ENCODE results near the gene AGFG2. TPM values are rescaled to one million over a fixed set of nuclear protein-coding genes. Genes with fewer than 3 reads are reported as not detected.

The AGFG2 gene
- total RNA-seq, 1 donor from 2014 or later = 6.2 TPM

DNA sequence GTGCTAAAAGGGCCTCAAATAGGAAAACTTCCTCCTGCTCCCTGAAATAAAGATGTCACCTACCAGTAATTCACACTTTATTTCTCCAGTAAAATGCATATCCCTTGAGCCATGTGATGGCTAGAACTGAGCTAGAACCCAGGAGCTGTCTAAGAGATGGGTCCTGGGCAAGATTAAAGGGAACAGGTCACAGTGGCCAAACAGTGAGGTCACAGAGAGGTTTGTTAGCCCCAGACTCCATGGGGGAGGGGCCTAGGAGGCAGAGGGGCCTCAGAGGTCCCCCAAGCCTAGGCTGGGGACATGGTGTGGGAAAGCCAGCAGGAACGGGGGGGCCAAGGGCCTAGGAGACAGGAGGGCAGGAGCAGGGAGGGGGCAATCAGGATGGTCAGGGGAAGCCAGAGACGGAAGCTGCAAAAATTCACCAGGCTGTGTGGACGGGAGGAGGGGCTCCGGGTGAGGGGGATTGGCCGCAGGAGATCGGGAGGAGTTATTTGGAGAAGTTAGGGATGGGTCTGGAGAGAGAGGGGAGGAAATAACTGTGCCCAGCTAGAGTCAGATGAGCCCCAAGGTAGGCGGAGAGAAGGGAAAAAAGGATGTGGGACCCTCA is 50.4 kb downstream of the AGFG2 start:
- Histone ChIP-seq H3K27me3 (ENCODE audit: insufficient read depth, low read length) (peaks cover 7% of the 10 kb centered on the region), H3K4me1 (ENCODE audit: insufficient read depth, low read length) (peaks cover 13% of the 10 kb centered on the region), H3K27ac (ENCODE audit: low read depth, low read length) (no peak overlapping the region), H3K9ac (ENCODE audit: low read length) (no peak overlapping the region), H3K9me3 (ENCODE audit: insufficient read depth, low read depth, low read length) (no peaks in the 10 kb centered on the region), H3K36me3 (ENCODE audit: insufficient read depth, low read length) (no peaks in the 10 kb centered on the region), H2AFZ (ENCODE audit: low read depth, low read length) (no peak overlapping the region), H4K20me1 (ENCODE audit: insufficient read depth, low read length) (peaks cover 13% of the 10 kb centered on the region), H3K4me3 (ENCODE audit: insufficient read depth, low read depth, low read length) (no peak overlapping the region), H3K4me2 (ENCODE audit: low read length) (no peak overlapping the region), H3K79me2 (ENCODE audit: insufficient read depth, low read length) (peaks cover 15% of the 10 kb centered on the region)
- no peaks in the 10 kb centered on the region for H3K4me1 Mint-ChIP-seq (ENCODE audit: low read depth, unreplicated experiment)
- DNase-seq (ENCODE audit: low read depth) (no peak), FAIRE-seq (no peak)
- H3K36me3 Mint-ChIP-seq (ENCODE audit: low read depth, unreplicated experiment) = no peaks in the 10 kb centered on the region
- TF ChIP-seq CTCF (IDR thresholded peaks at IDR 0.05; ENCODE audit: insufficient read depth, low read depth, low read length) (no peak), EZH2 (IDR thresholded peaks at IDR 0.05; ENCODE audit: insufficient read depth, low read length) (no peak)
- H3K27ac Mint-ChIP-seq (ENCODE audit: unreplicated experiment) = no peak overlapping the region
- H3K4me3 Mint-ChIP-seq (ENCODE audit: unreplicated experiment) = no peak overlapping the region
- no peaks in the 10 kb centered on the region for H3K9me3 Mint-ChIP-seq (ENCODE audit: unreplicated experiment)
- peaks cover 9% of the 10 kb centered on the region for H3K27me3 Mint-ChIP-seq (ENCODE audit: low read depth, unreplicated experiment)

- Histone ChIP-seq H3K36me3 (ENCODE audit: insufficient read depth, low read length) (no peaks in the 10 kb centered on the region), H3K27ac (ENCODE audit: low read depth, low read length) (no peak overlapping the region), H3K4me2 (ENCODE audit: low read length) (no peak overlapping the region), H3K9me3 (ENCODE audit: insufficient read depth, low read depth, low read length) (no peaks in the 10 kb centered on the region), H2AFZ (ENCODE audit: low read depth, low read length) (no peak overlapping the region), H3K4me1 (ENCODE audit: insufficient read depth, low read length) (peaks cover 6% of the 10 kb centered on the region), H3K4me3 (ENCODE audit: insufficient read depth, low read depth, low read length) (no peak overlapping the region), H3K27me3 (ENCODE audit: insufficient read depth, low read length) (peaks cover 7% of the 10 kb centered on the region), H3K79me2 (ENCODE audit: insufficient read depth, low read length) (peaks cover 7% of the 10 kb centered on the region), H4K20me1 (ENCODE audit: insufficient read depth, low read length) (peaks cover 5% of the 10 kb centered on the region), H3K9ac (ENCODE audit: low read length) (no peak overlapping the region)
- Mint-ChIP-seq H3K9me3 (ENCODE audit: unreplicated experiment) (no peaks in the 10 kb centered on the region), H3K4me3 (ENCODE audit: unreplicated experiment) (no peak overlapping the region), H3K4me1 (ENCODE audit: low read depth, unreplicated experiment) (no peaks in the 10 kb centered on the region), H3K27ac (ENCODE audit: unreplicated experiment) (no peak overlapping the region), H3K27me3 (ENCODE audit: low read depth, unreplicated experiment) (peaks cover 9% of the 10 kb centered on the region), H3K36me3 (ENCODE audit: low read depth, unreplicated experiment) (peaks cover 2% of the 10 kb centered on the region)
- no peak for FAIRE-seq
- TF ChIP-seq EZH2 (IDR thresholded peaks at IDR 0.05; ENCODE audit: insufficient read depth, low read length) (no peak), CTCF (IDR thresholded peaks at IDR 0.05; ENCODE audit: insufficient read depth, low read depth, low read length) (no peak)
- DNase-seq (ENCODE audit: low read depth) = no peak
Measured at GRCh38 chr7:100590077-100590737, 51.2 kb downstream of the AGFG2 start.

- H3K36me3 ChIP-seq (ENCODE audit: insufficient read depth, low read length) = no peaks in the 10 kb centered on the region
- DNase-seq (ENCODE audit: low read depth) (no peak), FAIRE-seq (no peak)
- peaks cover 3% of the 10 kb centered on the region for H3K4me1 ChIP-seq (ENCODE audit: insufficient read depth, low read length)
- Mint-ChIP-seq H3K4me3 (ENCODE audit: unreplicated experiment) (no peak overlapping the region), H3K27ac (ENCODE audit: unreplicated experiment) (no peak overlapping the region), H3K36me3 (ENCODE audit: low read depth, unreplicated experiment) (peaks cover 6% of the 10 kb centered on the region), H3K4me1 (ENCODE audit: low read depth, unreplicated experiment) (no peaks in the 10 kb centered on the region), H3K9me3 (ENCODE audit: unreplicated experiment) (no peaks in the 10 kb centered on the region), H3K27me3 (ENCODE audit: low read depth, unreplicated experiment) (peaks cover 11% of the 10 kb centered on the region)
- H3K27ac ChIP-seq (ENCODE audit: low read depth, low read length) = no peak overlapping the region
- no peaks in the 10 kb centered on the region for H4K20me1 ChIP-seq (ENCODE audit: insufficient read depth, low read length)
- no peak for TF ChIP-seq EZH2 (IDR thresholded peaks at IDR 0.05; ENCODE audit: insufficient read depth, low read length)
- no peak for TF ChIP-seq CTCF (IDR thresholded peaks at IDR 0.05; ENCODE audit: insufficient read depth, low read depth, low read length)
- H3K79me2 ChIP-seq (ENCODE audit: insufficient read depth, low read length) = no peaks in the 10 kb centered on the region
- H3K27me3 ChIP-seq (ENCODE audit: insufficient read depth, low read length) = peaks cover 7% of the 10 kb centered on the region
- H2AFZ ChIP-seq (ENCODE audit: low read depth, low read length) = no peak overlapping the region
- H3K4me3 ChIP-seq (ENCODE audit: insufficient read depth, low read depth, low read length) = no peak overlapping the region
- no peak overlapping the region for H3K4me2 ChIP-seq (ENCODE audit: low read length)
- no peaks in the 10 kb centered on the region for H3K9me3 ChIP-seq (ENCODE audit: insufficient read depth, low read depth, low read length)
- H3K9ac ChIP-seq (ENCODE audit: low read length) = no peak overlapping the region
Measured at GRCh38 chr7:100591596-100591995, 52.6 kb downstream of the AGFG2 start.
